ENCODE data around the gene PLPPR1. TPM values are rescaled to one million over a fixed set of nuclear protein-coding genes. Genes with fewer than 3 reads are reported as not detected.

Gene PLPPR1
- total RNA-seq, 1 experiment from 2014 or later: not detected

DNA sequence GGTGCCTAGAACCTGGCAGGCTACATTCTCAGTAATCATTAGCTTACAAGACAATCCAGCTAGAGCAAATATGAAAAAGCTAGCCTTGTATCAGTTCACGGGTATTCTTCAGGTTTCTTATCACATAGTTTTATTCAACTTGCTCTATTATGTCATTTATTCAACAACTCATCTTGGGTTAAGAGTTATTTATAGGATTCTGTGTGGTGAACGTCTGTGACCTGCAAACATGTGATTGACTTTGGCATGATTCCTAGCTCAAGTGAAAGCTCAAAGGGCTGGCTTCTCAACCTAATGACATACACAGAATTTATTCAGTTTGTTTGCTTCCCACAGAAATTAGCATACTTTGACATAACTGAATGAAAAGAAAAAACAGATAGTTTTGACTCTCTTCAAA lies 173.1 kb downstream of the PLPPR1 start:
- DNase-seq: no peak
- no TSS peak for BruUV-seq (replicated peaks)
- CTCF ChIA-PET: no interaction called here
- H3K9me3 Mint-ChIP-seq (ENCODE audit: low read depth, unreplicated experiment): no peaks in the 10 kb centered on the region
- H3K4me1 Mint-ChIP-seq (ENCODE audit: low read depth, unreplicated experiment): no peaks in the 10 kb centered on the region
- intact Hi-C loops (cut with micrococcal nuclease; ENCODE audit: unreplicated experiment): no loop called here
- TF ChIP-seq, protein P1, sequence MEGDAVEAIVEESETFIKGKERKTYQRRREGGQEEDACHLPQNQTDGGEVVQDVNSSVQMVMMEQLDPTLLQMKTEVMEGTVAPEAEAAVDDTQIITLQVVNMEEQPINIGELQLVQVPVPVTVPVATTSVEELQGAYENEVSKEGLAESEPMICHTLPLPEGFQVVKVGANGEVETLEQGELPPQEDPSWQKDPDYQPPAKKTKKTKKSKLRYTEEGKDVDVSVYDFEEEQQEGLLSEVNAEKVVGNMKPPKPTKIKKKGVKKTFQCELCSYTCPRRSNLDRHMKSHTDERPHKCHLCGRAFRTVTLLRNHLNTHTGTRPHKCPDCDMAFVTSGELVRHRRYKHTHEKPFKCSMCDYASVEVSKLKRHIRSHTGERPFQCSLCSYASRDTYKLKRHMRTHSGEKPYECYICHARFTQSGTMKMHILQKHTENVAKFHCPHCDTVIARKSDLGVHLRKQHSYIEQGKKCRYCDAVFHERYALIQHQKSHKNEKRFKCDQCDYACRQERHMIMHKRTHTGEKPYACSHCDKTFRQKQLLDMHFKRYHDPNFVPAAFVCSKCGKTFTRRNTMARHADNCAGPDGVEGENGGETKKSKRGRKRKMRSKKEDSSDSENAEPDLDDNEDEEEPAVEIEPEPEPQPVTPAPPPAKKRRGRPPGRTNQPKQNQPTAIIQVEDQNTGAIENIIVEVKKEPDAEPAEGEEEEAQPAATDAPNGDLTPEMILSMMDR (IDR thresholded peaks at IDR 0.05; ENCODE audit: unreplicated experiment): no peak
- no peak overlapping the region for H3K4me3 Mint-ChIP-seq (ENCODE audit: low read depth, unreplicated experiment)
- H3K27ac Mint-ChIP-seq (ENCODE audit: unreplicated experiment): no peak overlapping the region
- H3K36me3 Mint-ChIP-seq (ENCODE audit: insufficient read depth, unreplicated experiment): no peaks in the 10 kb centered on the region
- no peaks in the 10 kb centered on the region for H3K27me3 Mint-ChIP-seq (ENCODE audit: unreplicated experiment)

DNA sequence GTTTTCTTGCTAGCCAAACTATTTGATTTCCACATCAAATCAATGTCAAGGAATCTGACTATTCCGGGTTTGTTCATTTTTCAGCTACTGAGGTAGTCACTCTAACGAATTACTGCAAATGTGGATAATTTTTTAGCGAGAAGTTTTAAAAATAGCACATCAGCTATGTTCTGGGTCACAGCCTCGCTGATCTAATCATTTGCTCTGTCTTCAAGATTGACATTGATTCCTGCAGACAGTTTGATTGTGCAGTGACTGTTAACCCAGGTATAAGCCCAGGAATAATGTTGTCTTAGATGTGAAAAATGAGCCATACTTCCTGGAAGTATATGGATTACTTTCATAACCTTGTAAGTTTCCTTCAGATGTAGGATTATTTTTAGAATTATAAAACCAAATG lies 181.1 kb downstream of the PLPPR1 start:
- TF ChIP-seq, protein P1 (IDR thresholded peaks at IDR 0.05; ENCODE audit: unreplicated experiment): no peak
- intact Hi-C loops (cut with micrococcal nuclease; ENCODE audit: unreplicated experiment): no loop called here
- no peak for DNase-seq
- CTCF ChIA-PET: no interaction called here
- Mint-ChIP-seq H3K27me3 (ENCODE audit: unreplicated experiment) (no peaks in the 10 kb centered on the region), H3K9me3 (ENCODE audit: low read depth, unreplicated experiment) (no peaks in the 10 kb centered on the region), H3K36me3 (ENCODE audit: insufficient read depth, unreplicated experiment) (no peaks in the 10 kb centered on the region), H3K4me1 (ENCODE audit: low read depth, unreplicated experiment) (no peaks in the 10 kb centered on the region), H3K27ac (ENCODE audit: unreplicated experiment) (no peak overlapping the region), H3K4me3 (ENCODE audit: low read depth, unreplicated experiment) (no peak overlapping the region)
- no TSS peak for BruUV-seq (replicated peaks)

DNA sequence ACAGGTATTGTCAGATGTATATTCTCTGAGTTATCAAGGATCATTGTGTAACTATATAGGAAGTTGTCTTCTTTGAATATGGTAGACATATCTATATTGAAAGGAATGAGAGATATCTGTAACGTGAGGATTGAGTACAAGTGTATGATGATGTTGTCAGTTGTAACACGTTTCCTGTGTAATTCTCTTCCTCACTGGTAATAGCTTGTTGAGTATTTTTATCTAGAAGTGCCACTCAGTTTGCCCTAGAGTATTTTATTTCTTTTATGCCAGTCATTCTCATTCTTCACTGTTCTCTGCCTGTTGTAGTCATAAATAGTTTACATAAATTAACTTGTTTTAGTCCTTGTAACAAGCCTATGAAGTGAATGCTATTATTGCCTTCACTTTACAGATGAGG lies 184.1 kb downstream of the PLPPR1 start:
- DNase-seq: no peak
- BruUV-seq (replicated peaks): no TSS peak
- no peaks in the 10 kb centered on the region for H3K9me3 Mint-ChIP-seq (ENCODE audit: low read depth, unreplicated experiment)
- no peaks in the 10 kb centered on the region for H3K4me1 Mint-ChIP-seq (ENCODE audit: low read depth, unreplicated experiment)
- no peaks in the 10 kb centered on the region for H3K27me3 Mint-ChIP-seq (ENCODE audit: unreplicated experiment)
- CTCF ChIA-PET: no interaction called here
- intact Hi-C loops (cut with micrococcal nuclease; ENCODE audit: unreplicated experiment): no loop called here
- H3K27ac Mint-ChIP-seq (ENCODE audit: unreplicated experiment): no peak overlapping the region
- H3K36me3 Mint-ChIP-seq (ENCODE audit: insufficient read depth, unreplicated experiment): no peaks in the 10 kb centered on the region
- H3K4me3 Mint-ChIP-seq (ENCODE audit: low read depth, unreplicated experiment): no peak overlapping the region
- TF ChIP-seq, protein P1 (IDR thresholded peaks at IDR 0.05; ENCODE audit: unreplicated experiment): no peak

DNA sequence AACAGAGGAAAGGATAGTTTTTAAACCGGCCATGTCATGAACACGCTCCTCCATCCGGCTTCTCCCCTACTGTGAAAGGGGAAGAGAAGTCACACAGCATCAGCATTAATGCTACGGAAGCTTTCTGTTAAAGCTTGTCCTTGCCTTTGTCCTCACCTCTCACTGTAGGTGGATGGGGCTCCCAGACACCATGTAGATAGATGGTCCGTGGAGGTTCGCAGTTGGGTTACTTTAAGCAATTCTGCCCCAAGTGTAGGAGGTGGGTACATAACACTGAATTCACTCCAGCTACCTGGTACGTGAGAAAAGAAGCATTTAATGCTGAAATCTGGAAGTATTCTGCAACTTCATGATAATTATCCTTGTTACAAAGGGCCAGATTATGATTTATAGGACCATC lies 190.5 kb downstream of the PLPPR1 start:
- BruUV-seq (replicated peaks): no TSS peak
- TF ChIP-seq, protein P1 (IDR thresholded peaks at IDR 0.05; ENCODE audit: unreplicated experiment): no peak
- intact Hi-C loops (cut with micrococcal nuclease; ENCODE audit: unreplicated experiment): no loop called here
- Mint-ChIP-seq H3K36me3 (ENCODE audit: insufficient read depth, unreplicated experiment) (no peaks in the 10 kb centered on the region), H3K9me3 (ENCODE audit: low read depth, unreplicated experiment) (no peaks in the 10 kb centered on the region), H3K4me3 (ENCODE audit: low read depth, unreplicated experiment) (no peak overlapping the region), H3K27me3 (ENCODE audit: unreplicated experiment) (no peaks in the 10 kb centered on the region), H3K27ac (ENCODE audit: unreplicated experiment) (no peak overlapping the region), H3K4me1 (ENCODE audit: low read depth, unreplicated experiment) (no peaks in the 10 kb centered on the region)
- CTCF ChIA-PET: no interaction called here
- DNase-seq: no peak

DNA sequence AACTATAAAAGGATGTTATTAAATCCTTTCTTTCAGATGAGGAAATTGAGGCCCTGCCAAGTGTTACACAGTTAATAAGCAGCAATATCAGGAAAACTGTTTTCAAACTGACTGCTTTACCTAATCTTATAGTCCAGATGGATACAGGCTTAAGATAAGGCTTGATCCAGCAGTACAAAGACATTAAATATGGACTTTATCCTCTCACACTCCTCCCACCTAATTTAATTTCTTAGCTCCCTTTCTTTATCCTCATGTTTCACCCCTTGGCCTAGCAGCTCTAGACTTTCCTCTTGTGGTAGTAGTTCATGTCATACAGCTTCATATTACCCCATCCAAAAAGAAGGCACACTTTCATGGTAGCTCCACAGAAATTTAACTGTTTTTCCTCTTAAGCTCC lies 191.8 kb downstream of the PLPPR1 start:
- CTCF ChIA-PET: no interaction called here
- H3K27ac Mint-ChIP-seq (ENCODE audit: unreplicated experiment): no peak overlapping the region
- DNase-seq: no peak
- H3K4me3 Mint-ChIP-seq (ENCODE audit: low read depth, unreplicated experiment): no peak overlapping the region
- intact Hi-C loops (cut with micrococcal nuclease; ENCODE audit: unreplicated experiment): no loop called here
- no peaks in the 10 kb centered on the region for H3K36me3 Mint-ChIP-seq (ENCODE audit: insufficient read depth, unreplicated experiment)
- H3K27me3 Mint-ChIP-seq (ENCODE audit: unreplicated experiment): no peaks in the 10 kb centered on the region
- no TSS peak for BruUV-seq (replicated peaks)
- no peaks in the 10 kb centered on the region for H3K4me1 Mint-ChIP-seq (ENCODE audit: low read depth, unreplicated experiment)
- TF ChIP-seq, protein P1 (IDR thresholded peaks at IDR 0.05; ENCODE audit: unreplicated experiment): no peak
- H3K9me3 Mint-ChIP-seq (ENCODE audit: low read depth, unreplicated experiment): no peaks in the 10 kb centered on the region
